Measurements from ENCODE around the gene CNTN4.

- no peak for TF ChIP-seq CTCF (IDR thresholded peaks at IDR 0.05; ENCODE audit: low read depth, low read length)
- TF ChIP-seq EZH2phosphoT487 (IDR thresholded peaks at IDR 0.05; ENCODE audit: low read depth), result no peak
These were observed 724.4 kb downstream of the CNTN4 start for GRCh38 chr3:2823031-2823430.

Measured in OCI-LY3 (cell line).